ENCODE data around the gene TEX14. TPM values are rescaled to one million over a fixed set of nuclear protein-coding genes. Genes with fewer than 3 reads are reported as not detected.
A peak's percentile ranks its signal among the peaks of the same experiment; 100 is the strongest.

Gene TEX14
- total RNA-seq, 1 experiment from 2014 or later: 0.89 TPM

GRCh38 chr17:58671969-58672368, 19.9 kb downstream of the TEX14 start:
- BruUV-seq (replicated peaks): no TSS peak
- intact Hi-C loops (cut with micrococcal nuclease): no loop called here
- H3K4me1 ChIP-seq (ENCODE audit: control insufficient read depth in 1 of 2, insufficient read depth in 2 of 2, low read length in 2 of 2): peaks cover 9 to 25% of the 10 kb centered on the region in 2 experiments; a peak in 3 of 4 replicates
- TF ChIP-seq EGR1 (IDR thresholded peaks at IDR 0.05; ENCODE audit: low read depth): no peak
- no peak for TF ChIP-seq JUND (IDR thresholded peaks at IDR 0.05)
- no peak for TF ChIP-seq ZNF274 (IDR thresholded peaks at IDR 0.05; ENCODE audit: low read depth, low read length)
- TF ChIP-seq ZFX (IDR thresholded peaks at IDR 0.05): peak; percentile 40; the same call in 1 of the 2 replicates
- no peak for TF ChIP-seq POLR2A (IDR thresholded peaks at IDR 0.05; ENCODE audit: borderline replicate concordance, extremely low read depth, insufficient read depth, insufficient read length)
- no peak overlapping the region for H3K27ac ChIP-seq (ENCODE audit: low read depth, low read length)
- H3K36me3 ChIP-seq (ENCODE audit: control insufficient read depth in 1 of 2, insufficient read depth in 2 of 2, low read length in 2 of 2): no peaks in the 10 kb centered on the region
- DNase-seq (ENCODE audit: low read depth, low spot score) (no peak), ATAC-seq (no peak)
- no peaks in the 10 kb centered on the region for H3K27me3 ChIP-seq (ENCODE audit: insufficient read depth, low read length)
- POLR2A ChIA-PET: interaction anchor here (9.9 kb wide), 1 partner anchor 41 kb away, joined by 162 read pairs; no protein-coding TSS in a partner anchor
- CTCF ChIA-PET: interaction anchor here (0.5 kb wide), 1 partner anchor 352 kb away, joined by 4 read pairs; no protein-coding TSS in a partner anchor
- no peaks in the 10 kb centered on the region for H3K9me2 ChIP-seq (ENCODE audit: insufficient read depth)
- H2AFZ ChIP-seq (ENCODE audit: low read depth, low read length, poor library complexity, severe bottlenecking): no peak overlapping the region
- no peaks in the 10 kb centered on the region for H3K9me3 ChIP-seq (ENCODE audit: control insufficient read depth in 1 of 2, insufficient read depth in 1 of 2, low read depth in 1 of 2, low read length in 2 of 2)
- H3K79me2 ChIP-seq (ENCODE audit: insufficient read depth, low read length): no peaks in the 10 kb centered on the region
- H3K9ac ChIP-seq (ENCODE audit: low read length): no peak overlapping the region
- H4K20me1 ChIP-seq (ENCODE audit: insufficient read depth): no peaks in the 10 kb centered on the region
- no peak overlapping the region for H3K4me3 ChIP-seq (replicated peaks in 1 of 2; ENCODE audit: low read depth in 1 of 2, low read length in 2 of 2)
- H3K4me2 ChIP-seq (ENCODE audit: low read length): no peak overlapping the region
- RAD21 ChIA-PET (ENCODE audit: low non-redundant PET in 1 of 2, low total read pairs in 2 of 2, uncharacterized antibody in 2 of 2, unreplicated experiment in 2 of 2): no interaction called here

- H3K4me3 ChIP-seq (replicated peaks in 1 of 2; ENCODE audit: low read depth in 1 of 2, low read length in 2 of 2): no peak overlapping the region
- H3K4me1 ChIP-seq (ENCODE audit: control insufficient read depth in 1 of 2, insufficient read depth in 2 of 2, low read length in 2 of 2): peaks cover 21 to 47% of the 10 kb centered on the region in 2 experiments; a peak in 3 of 4 replicates
- H3K27me3 ChIP-seq (ENCODE audit: insufficient read depth, low read length): no peaks in the 10 kb centered on the region
- H3K9ac ChIP-seq (ENCODE audit: low read length): no peak overlapping the region
- H3K79me2 ChIP-seq (ENCODE audit: insufficient read depth, low read length): no peaks in the 10 kb centered on the region
- H3K36me3 ChIP-seq (ENCODE audit: control insufficient read depth in 1 of 2, insufficient read depth in 2 of 2, low read length in 2 of 2): no peaks in the 10 kb centered on the region
- H3K9me2 ChIP-seq (ENCODE audit: insufficient read depth): no peaks in the 10 kb centered on the region
- H3K9me3 ChIP-seq (ENCODE audit: control insufficient read depth in 1 of 2, insufficient read depth in 1 of 2, low read depth in 1 of 2, low read length in 2 of 2): no peaks in the 10 kb centered on the region
- ChIA-PET CTCF (no interaction called here), POLR2A (interaction anchor here (0.7 to 9.9 kb wide), 4 partner anchors 9 to 119 kb away, joined by 4 to 162 read pairs (median 32); no protein-coding TSS in a partner anchor), RAD21 (ENCODE audit: low non-redundant PET in 1 of 2, low total read pairs in 2 of 2, uncharacterized antibody in 2 of 2, unreplicated experiment in 2 of 2) (no interaction called here)
- intact Hi-C loops (cut with micrococcal nuclease): no loop called here
- no peak overlapping the region for H2AFZ ChIP-seq (ENCODE audit: low read depth, low read length, poor library complexity, severe bottlenecking)
- no TSS peak for BruUV-seq (replicated peaks)
- DNase-seq (ENCODE audit: low read depth, low spot score) (no peak), ATAC-seq (no peak)
- H3K4me2 ChIP-seq (ENCODE audit: low read length): no peak overlapping the region
- no peak overlapping the region for H3K27ac ChIP-seq (ENCODE audit: low read depth, low read length)
- H4K20me1 ChIP-seq (ENCODE audit: insufficient read depth): no peaks in the 10 kb centered on the region
- TF ChIP-seq YY1 (IDR thresholded peaks at IDR 0.05; ENCODE audit: extremely low read depth, insufficient replicate concordance, low read depth, low read length) (no peak), CEBPB (IDR thresholded peaks at IDR 0.05; ENCODE audit: low read depth) (no peak), REST (IDR thresholded peaks at IDR 0.05; ENCODE audit: low read depth) (no peak), SRF (IDR thresholded peaks at IDR 0.05; ENCODE audit: low read depth) (no peak), EZH2phosphoT487 (IDR thresholded peaks at IDR 0.05; ENCODE audit: borderline replicate concordance) (no peak), ELF1 (IDR thresholded peaks at IDR 0.05; ENCODE audit: borderline replicate concordance, low read depth) (no peak), JUND (IDR thresholded peaks at IDR 0.05) (no peak), CTCF (IDR thresholded peaks at IDR 0.05 in 2 of 3, conservative IDR thresholded peaks at IDR 0.05 in 1 of 3; ENCODE audit: borderline replicate concordance in 1 of 3, insufficient read depth in 1 of 3, low read depth in 2 of 3, low read length in 2 of 3) (no peak), POLR2A (IDR thresholded peaks at IDR 0.05; ENCODE audit: borderline replicate concordance, extremely low read depth, insufficient read depth, insufficient read length) (no peak), RAD21 (IDR thresholded peaks at IDR 0.05; ENCODE audit: low read depth) (no peak)
Measured at GRCh38 chr17:58669853-58670252, 22.0 kb downstream of the TEX14 start.
